Measurements from ENCODE around the gene MYH14. TPM values are rescaled to one million over a fixed set of nuclear protein-coding genes. Genes with fewer than 3 reads are reported as not detected.

Gene MYH14
- total and polyA plus RNA-seq, 9 of the 15 experiments (the other 6 are each of a cell fraction or from before 2014, with no cell fraction given), result 0.04 to 0.86 (median 0.19) TPM; not detected in 2

DNA sequence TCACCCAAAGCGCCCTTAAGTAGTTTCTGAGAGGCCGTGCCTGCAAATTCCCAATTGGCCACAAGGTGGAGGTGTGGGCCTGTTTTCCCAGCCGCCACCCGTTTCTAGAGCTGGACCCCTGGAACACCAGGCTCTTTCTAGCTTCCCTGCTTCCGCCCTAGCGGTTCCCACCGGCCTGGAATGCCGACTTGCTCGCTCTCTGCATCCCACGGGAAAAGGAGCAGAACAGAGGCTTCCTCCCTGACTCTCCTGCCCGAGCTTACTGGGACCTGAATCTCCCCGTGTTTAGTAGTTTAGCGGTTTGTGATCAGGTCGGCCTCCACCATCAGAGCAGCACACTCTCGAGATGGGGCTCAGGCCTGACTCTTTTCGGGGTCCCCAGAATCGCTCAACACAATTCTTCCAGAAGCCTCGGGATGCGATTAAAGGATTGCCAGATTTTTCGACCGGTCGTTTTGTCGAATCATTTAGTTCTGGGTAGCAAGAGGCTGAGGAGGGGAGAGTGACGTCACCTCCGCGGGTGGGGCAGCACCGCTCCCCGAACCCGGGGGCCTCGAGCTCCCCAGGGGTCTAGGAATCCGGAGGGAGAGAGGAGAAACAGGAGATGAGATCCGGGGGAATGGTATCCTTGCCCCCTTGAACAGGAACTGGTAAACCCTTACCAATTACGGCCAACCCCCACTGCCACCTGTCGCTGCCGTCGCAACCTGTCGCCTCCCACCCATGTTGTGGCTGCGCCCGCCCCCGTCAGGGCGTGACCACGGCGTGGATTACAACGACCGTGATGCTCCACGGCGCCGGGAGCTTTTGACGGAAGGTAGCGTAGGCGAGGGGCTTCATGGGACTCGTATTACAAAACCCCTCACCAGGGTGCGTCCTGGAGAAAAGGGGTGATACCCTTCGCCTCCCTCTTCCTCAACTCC is 154.0 kb downstream of the MYH14 start (continued):
- TF ChIP-seq, protein P1, sequence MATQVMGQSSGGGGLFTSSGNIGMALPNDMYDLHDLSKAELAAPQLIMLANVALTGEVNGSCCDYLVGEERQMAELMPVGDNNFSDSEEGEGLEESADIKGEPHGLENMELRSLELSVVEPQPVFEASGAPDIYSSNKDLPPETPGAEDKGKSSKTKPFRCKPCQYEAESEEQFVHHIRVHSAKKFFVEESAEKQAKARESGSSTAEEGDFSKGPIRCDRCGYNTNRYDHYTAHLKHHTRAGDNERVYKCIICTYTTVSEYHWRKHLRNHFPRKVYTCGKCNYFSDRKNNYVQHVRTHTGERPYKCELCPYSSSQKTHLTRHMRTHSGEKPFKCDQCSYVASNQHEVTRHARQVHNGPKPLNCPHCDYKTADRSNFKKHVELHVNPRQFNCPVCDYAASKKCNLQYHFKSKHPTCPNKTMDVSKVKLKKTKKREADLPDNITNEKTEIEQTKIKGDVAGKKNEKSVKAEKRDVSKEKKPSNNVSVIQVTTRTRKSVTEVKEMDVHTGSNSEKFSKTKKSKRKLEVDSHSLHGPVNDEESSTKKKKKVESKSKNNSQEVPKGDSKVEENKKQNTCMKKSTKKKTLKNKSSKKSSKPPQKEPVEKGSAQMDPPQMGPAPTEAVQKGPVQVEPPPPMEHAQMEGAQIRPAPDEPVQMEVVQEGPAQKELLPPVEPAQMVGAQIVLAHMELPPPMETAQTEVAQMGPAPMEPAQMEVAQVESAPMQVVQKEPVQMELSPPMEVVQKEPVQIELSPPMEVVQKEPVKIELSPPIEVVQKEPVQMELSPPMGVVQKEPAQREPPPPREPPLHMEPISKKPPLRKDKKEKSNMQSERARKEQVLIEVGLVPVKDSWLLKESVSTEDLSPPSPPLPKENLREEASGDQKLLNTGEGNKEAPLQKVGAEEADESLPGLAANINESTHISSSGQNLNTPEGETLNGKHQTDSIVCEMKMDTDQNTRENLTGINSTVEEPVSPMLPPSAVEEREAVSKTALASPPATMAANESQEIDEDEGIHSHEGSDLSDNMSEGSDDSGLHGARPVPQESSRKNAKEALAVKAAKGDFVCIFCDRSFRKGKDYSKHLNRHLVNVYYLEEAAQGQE (IDR thresholded peaks at IDR 0.05; ENCODE audit: borderline replicate concordance), result peak; percentile 72; the same call in 1 of the 2 replicates
- TF ChIP-seq, protein P1 (CRISPR knock-in tag; IDR thresholded peaks at IDR 0.05; ENCODE audit: low read depth), result no peak
- TF ChIP-seq ZNF764 (CRISPR knock-in tag; IDR thresholded peaks at IDR 0.05; ENCODE audit: low read depth), result no peak
- TF ChIP-seq, protein P2, sequence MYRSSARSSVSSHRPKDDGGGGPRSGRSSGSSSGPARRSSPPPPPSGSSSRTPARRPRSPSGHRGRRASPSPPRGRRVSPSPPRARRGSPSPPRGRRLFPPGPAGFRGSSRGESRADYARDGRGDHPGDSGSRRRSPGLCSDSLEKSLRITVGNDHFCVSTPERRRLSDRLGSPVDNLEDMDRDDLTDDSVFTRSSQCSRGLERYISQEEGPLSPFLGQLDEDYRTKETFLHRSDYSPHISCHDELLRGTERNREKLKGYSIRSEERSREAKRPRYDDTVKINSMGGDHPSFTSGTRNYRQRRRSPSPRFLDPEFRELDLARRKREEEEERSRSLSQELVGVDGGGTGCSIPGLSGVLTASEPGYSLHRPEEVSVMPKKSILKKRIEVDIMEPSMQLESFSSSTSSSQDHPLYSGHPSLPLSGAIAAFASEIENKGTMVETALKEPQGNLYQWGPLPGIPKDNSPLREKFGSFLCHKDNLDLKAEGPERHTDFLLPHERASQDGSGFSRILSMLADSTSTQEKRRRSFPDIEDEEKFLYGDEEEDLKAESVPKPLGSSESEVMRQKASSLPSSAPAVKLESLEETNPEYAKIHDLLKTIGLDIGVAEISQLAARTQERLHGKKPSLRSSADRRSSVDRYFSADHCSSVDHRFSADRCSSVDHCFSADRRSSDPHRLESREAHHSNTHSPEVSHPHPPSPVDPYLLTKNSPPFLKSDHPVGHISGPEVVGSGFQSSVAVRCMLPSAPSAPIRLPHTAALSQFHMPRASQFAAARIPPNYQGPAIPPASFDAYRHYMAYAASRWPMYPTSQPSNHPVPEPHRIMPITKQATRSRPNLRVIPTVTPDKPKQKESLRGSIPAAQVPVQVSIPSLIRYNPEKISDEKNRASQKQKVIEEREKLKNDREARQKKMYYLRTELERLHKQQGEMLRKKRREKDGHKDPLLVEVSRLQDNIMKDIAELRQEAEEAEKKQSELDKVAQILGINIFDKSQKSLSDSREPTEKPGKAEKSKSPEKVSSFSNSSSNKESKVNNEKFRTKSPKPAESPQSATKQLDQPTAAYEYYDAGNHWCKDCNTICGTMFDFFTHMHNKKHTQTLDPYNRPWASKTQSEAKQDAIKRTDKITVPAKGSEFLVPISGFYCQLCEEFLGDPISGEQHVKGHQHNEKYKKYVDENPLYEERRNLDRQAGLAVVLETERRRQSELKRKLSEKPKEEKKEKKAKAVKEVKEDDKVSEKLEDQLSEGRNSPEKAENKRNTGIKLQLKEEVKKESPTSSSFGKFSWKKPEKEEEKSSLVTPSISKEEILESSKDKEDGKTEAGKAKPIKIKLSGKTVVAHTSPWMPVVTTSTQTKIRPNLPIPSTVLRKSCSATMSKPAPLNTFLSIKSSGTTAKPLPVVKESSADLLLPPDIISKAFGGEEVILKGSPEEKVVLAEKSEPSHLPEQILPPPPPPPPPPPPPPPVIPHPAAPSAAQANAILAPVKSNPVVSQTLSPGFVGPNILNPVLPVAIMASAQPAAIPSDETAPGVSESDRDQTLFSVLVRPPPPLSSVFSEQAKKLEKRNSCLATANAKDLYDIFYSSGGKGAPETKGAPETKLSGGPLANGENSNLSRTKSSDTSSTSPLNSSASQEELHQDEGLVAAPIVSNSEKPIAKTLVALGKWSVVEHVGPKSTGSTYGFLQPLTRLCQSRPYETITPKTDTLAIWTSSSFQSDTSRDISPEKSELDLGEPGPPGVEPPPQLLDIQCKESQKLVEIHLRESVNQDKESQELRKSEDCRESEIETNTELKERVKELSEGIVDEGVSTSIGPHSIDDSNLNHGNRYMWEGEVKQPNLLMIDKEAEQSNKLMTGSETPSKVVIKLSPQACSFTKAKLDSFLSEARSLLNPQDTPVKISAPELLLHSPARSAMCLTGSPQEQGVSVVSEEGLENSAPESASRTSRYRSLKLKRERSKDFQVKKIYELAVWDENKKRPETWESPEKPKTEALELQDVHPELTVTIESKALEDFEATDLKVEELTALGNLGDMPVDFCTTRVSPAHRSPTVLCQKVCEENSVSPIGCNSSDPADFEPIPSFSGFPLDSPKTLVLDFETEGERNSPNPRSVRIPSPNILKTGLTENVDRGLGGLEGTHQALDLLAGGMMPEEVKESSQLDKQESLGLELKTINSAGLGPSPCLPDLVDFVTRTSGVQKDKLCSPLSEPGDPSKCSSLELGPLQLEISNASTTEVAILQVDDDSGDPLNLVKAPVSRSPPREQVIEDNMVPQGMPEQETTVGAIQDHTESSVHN (IDR thresholded peaks at IDR 0.05; ENCODE audit: borderline replicate concordance in 1 of 2, low read depth in 1 of 2), result no peak
- TF ChIP-seq, protein P3, sequence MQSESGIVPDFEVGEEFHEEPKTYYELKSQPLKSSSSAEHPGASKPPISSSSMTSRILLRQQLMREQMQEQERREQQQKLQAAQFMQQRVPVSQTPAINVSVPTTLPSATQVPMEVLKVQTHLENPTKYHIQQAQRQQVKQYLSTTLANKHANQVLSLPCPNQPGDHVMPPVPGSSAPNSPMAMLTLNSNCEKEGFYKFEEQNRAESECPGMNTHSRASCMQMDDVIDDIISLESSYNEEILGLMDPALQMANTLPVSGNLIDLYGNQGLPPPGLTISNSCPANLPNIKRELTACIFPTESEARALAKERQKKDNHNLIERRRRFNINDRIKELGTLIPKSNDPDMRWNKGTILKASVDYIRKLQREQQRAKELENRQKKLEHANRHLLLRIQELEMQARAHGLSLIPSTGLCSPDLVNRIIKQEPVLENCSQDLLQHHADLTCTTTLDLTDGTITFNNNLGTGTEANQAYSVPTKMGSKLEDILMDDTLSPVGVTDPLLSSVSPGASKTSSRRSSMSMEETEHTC (IDR thresholded peaks at IDR 0.05), result no peak
- TF ChIP-seq TAF1 (IDR thresholded peaks at IDR 0.05; ENCODE audit: control insufficient read depth, extremely low read depth, insufficient read depth, low read length, severe bottlenecking), result peak; percentile 68

All from K562 (cell line).